Prostate gland (tissue), 2 donors: ENCODE data around the gene CCDC172. TPM values are rescaled to one million over a fixed set of nuclear protein-coding genes. Genes with fewer than 3 reads are reported as not detected.

Experiments used
- DNase-seq: peaks from one replicate; pipeline ENCODE4 v3.0.0-alpha.2; 2019; ENCODE audit warnings: low spot score
- H3K27ac ChIP-seq, 2 donors: fragments of 200-600 bp; sonication (generic); 2 replicates each; pipeline ENCODE4 v1.5.1; 2017 to 2019
- H3K27me3 ChIP-seq: fragments of 200-600 bp; sonication (generic); replicated peaks from 2 replicates; pipeline ENCODE4 v1.5.1; 2019; ENCODE audit not compliant: insufficient read depth
- H3K36me3 ChIP-seq, 2 donors: fragments of 200-600 bp; sonication (generic); 1 replicate in 1 of 2; 2 replicates in 1 of 2; pipeline versions ENCODE4 v1.5.1 to v1.8.1; 2017 to 2019
- H3K4me1 ChIP-seq: fragments of 200-600 bp; sonication (generic); replicated peaks from 2 replicates; pipeline ENCODE4 v1.5.1; 2019
- H3K4me3 ChIP-seq, 2 donors: fragments of 200-600 bp; sonication (generic); 2 replicates each; pipeline ENCODE4 v1.5.1; 2017 to 2019
- H3K9me3 ChIP-seq: fragments of 200-600 bp; sonication (generic); 2 replicates; pipeline ENCODE4 v1.5.1; 2017
- CTCF ChIP-seq, 4 experiments: fragments of 200-600 bp in 2 of 4; fragments of 450-650 bp in 2 of 4; sonication (generic) in 2 of 4; IDR thresholded peaks; 1 replicate in 3 of 4; 2 replicates in 1 of 4; pipeline ENCODE4 v1.5.1; 2016 to 2019; ENCODE audit warnings: antibody characterized with exemption in 4 of 4, mild to moderate bottlenecking in 2 of 4, moderate library complexity in 2 of 4
- POLR2A ChIP-seq: fragments of 450-650 bp; IDR thresholded peaks from one replicate; pipeline ENCODE4 v1.6.1; 2016; ENCODE audit warnings: antibody characterized with exemption, mild to moderate bottlenecking
- POLR2AphosphoS5 ChIP-seq: sonication (generic); formaldehyde crosslinking; IDR thresholded peaks from one replicate; pipeline ENCODE4 v1.6.1; 2017; ENCODE audit warnings: antibody characterized with exemption
- WGBS: methylation state at CpG from one replicate; pipeline ENCODE4 v1.1.5; 2018; 5-methylcytosine and 5-hydroxymethylcytosine counted together
- intact Hi-C: fragments of 100-400 bp; cut with DNase I; formaldehyde crosslinking; loops from one replicate; pipeline ENCODE4 v1.14.2; 2022
- total RNA-seq, 2 donors: library from RNA; depleted of rRNA; stranded (reverse); fragments of >200 nt; gene quantifications; one replicate each; pipeline ENCODE4 v1.1.0, GENCODE V29; 2016

CCDC172 gene
- total RNA-seq, 2 donors from 2014 or later: 47.1 TPM; not detected in 1

DNA sequence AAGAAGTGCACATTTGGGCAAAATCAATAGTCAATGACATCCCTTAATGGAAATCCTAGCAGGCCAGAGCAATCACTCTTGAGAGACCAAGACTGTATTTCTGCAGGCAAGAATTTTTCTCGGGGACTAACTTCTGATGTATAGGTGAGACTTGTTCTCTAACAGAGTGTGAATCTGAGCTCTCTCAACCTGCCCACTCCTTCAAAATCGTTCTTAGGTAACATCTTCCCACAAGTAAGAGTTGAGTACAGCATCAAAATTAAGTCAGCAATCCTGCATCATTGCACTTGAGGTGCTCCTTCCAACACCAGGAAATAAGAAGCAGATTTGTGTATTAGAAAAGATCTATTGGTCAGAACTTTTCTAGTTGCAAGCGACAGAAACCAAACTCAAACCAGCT, 25.7 kb upstream of the CCDC172 start:
- 90% methylated on average over 3 of the region's 3 CpGs for WGBS
- intact Hi-C loops: loop anchor here (10.0 kb wide), 1 partner anchor 354 kb away; no protein-coding TSS in a partner anchor
- TF ChIP-seq POLR2A: no peak
- no peak for TF ChIP-seq CTCF (IDR thresholded peaks at IDR 0.05)
- no peak for TF ChIP-seq POLR2AphosphoS5
- DNase-seq: no peak
- Histone ChIP-seq H3K36me3 (no peaks in the 10 kb centered on the region), H3K4me3 (no peak overlapping the region), H3K4me1 (no peaks in the 10 kb centered on the region), H3K27me3 (no peaks in the 10 kb centered on the region), H3K27ac (no peak overlapping the region), H3K9me3 (no peaks in the 10 kb centered on the region)

DNA sequence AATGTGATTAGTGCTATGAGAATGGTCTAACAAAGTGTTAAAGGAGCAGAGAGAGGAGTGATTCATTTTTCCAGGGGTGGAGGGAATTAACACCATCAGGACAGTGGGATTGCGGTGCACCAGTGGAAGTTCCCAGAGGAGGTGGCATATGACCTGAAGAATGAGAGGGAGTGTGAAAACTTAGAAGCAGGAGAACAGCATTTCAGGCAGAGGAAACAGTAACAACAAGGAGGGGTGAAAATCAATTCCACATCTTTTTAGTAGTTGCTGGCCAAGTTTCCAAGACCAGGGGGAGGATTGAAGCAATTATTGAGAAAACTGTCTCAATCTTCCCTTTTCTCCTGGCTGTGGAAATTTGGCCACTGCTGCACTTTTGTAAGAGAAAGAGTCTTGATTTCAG, 23.7 kb upstream of the CCDC172 start:
- 56% methylated on average over 1 of the region's 1 CpG for WGBS
- intact Hi-C loops: no loop called here
- Histone ChIP-seq H3K9me3 (no peaks in the 10 kb centered on the region), H3K36me3 (no peaks in the 10 kb centered on the region), H3K27me3 (no peaks in the 10 kb centered on the region), H3K27ac (no peak overlapping the region), H3K4me3 (no peak overlapping the region), H3K4me1 (no peaks in the 10 kb centered on the region)
- no peak for TF ChIP-seq CTCF (IDR thresholded peaks at IDR 0.05)
- no peak for DNase-seq

GRCh38 chr10:116304923-116305322, 19.3 kb upstream of the CCDC172 start:
- Histone ChIP-seq H3K9me3 (no peaks in the 10 kb centered on the region), H3K27ac (no peak overlapping the region), H3K4me3 (no peak overlapping the region), H3K36me3 (no peaks in the 10 kb centered on the region), H3K4me1 (no peaks in the 10 kb centered on the region), H3K27me3 (no peaks in the 10 kb centered on the region)
- DNase-seq: no peak
- TF ChIP-seq CTCF (IDR thresholded peaks at IDR 0.05) (no peak), POLR2AphosphoS5 (no peak), POLR2A (no peak)
- intact Hi-C loops: no loop called here
- 78% methylated on average over 1 of the region's 1 CpG for WGBS

DNA sequence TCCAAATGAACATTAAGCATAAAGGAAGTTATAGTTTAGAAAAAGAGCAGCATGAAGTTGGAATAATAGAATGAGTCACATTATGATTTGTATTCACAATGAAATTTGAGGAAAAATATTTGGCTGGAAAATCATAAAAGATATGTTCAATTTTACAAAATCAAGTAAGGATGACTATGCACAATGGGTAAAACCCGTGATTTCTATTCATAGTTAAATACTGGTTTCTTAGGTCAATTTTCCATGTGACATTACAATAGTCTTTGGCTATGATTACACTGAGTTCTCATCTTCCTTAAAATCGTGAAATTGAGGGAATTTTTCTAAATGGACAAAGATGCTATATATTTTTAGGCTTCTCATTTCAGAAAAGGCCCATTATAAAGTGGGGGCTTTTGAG, 17.4 kb upstream of the CCDC172 start:
- Histone ChIP-seq H3K36me3 (no peaks in the 10 kb centered on the region), H3K9me3 (no peaks in the 10 kb centered on the region), H3K4me3 (no peak overlapping the region), H3K4me1 (no peaks in the 10 kb centered on the region), H3K27me3 (no peaks in the 10 kb centered on the region), H3K27ac (no peak overlapping the region)
- TF ChIP-seq POLR2A: no peak
- TF ChIP-seq CTCF (IDR thresholded peaks at IDR 0.05): no peak
- TF ChIP-seq POLR2AphosphoS5: no peak
- WGBS: 79% methylated on average over 2 of the region's 2 CpGs
- DNase-seq: no peak
- intact Hi-C loops: no loop called here

DNA sequence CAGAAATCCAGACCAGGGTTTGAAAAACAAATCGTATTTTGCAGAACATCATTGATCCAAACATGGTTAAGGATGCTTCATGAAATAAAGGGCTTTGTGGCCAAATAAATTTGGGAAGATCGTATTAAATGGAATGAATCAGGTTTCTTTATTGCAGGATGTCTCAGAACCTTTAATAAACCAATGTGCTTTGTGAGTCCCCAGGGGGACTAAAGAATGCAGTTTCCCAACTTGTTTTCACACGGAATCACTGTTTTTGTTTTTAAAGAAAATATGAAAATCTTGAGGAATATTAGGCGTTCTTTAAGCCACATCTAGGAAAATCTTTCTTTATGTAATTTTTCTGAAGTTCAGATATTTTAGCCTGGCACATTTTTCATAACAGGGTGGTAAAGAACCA, 16.8 kb upstream of the CCDC172 start:
- 66% methylated on average over 4 of the region's 4 CpGs for WGBS
- no peak overlapping the region for H3K4me3 ChIP-seq
- H3K36me3 ChIP-seq: no peaks in the 10 kb centered on the region
- H3K27me3 ChIP-seq: no peaks in the 10 kb centered on the region
- no peaks in the 10 kb centered on the region for H3K9me3 ChIP-seq
- no peak for TF ChIP-seq CTCF (IDR thresholded peaks at IDR 0.05)
- no peak for TF ChIP-seq POLR2A
- no peak for TF ChIP-seq POLR2AphosphoS5
- intact Hi-C loops: no loop called here
- H3K27ac ChIP-seq: no peak overlapping the region
- no peak for DNase-seq
- no peaks in the 10 kb centered on the region for H3K4me1 ChIP-seq
